Lung (tissue), 12 donors: ENCODE data around the gene DLG2. TPM values are rescaled to one million over a fixed set of nuclear protein-coding genes. Genes with fewer than 3 reads are reported as not detected.

Experiments
- ATAC-seq: fragments of 200-7000 bp; cut with Tn5 transposase; one replicate; pipeline ENCODE4 v1.9.1; 2020; ENCODE audit warnings: moderate number of reproducible peaks; ENCODE audit not compliant: insufficient read depth, low FRiP score
- DNase-seq, 3 donors: peaks; one replicate each; pipeline ENCODE4 v3.0.0-alpha.2; 2013 to 2017
- H3K27ac ChIP-seq, 2 donors: one replicate each; pipeline ENCODE4 v1.5.1; 2013; ENCODE audit warnings: mild to moderate bottlenecking in 2 of 2, moderate library complexity in 2 of 2, control low read depth in 1 of 2, inconsistent platforms in 1 of 2, low read depth in 1 of 2, low read length in 1 of 2
- H3K27me3 ChIP-seq, 3 donors: one replicate each; pipeline ENCODE4 v1.5.1; 2013; ENCODE audit warnings: low read length in 2 of 3; ENCODE audit not compliant: control insufficient read depth in 3 of 3, insufficient read depth in 3 of 3
- H3K36me3 ChIP-seq, 4 donors: one replicate each; pipeline ENCODE4 v1.5.1; 2013; ENCODE audit warnings: low read length in 4 of 4, mild to moderate bottlenecking in 1 of 4, moderate library complexity in 1 of 4; ENCODE audit not compliant: control insufficient read depth in 4 of 4, insufficient read depth in 4 of 4
- H3K4me1 ChIP-seq, 5 donors: one replicate each; pipeline ENCODE4 v1.5.1; 2013; ENCODE audit warnings: low read length in 5 of 5, mild to moderate bottlenecking in 2 of 5, moderate library complexity in 1 of 5; ENCODE audit not compliant: control insufficient read depth in 5 of 5, insufficient read depth in 5 of 5
- H3K4me3 ChIP-seq: one replicate; pipeline ENCODE4 v1.5.1; 2013; ENCODE audit warnings: mild to moderate bottlenecking, control low read depth, moderate library complexity
- H3K9ac ChIP-seq, 2 donors: one replicate each; pipeline ENCODE4 v1.5.1; 2013; ENCODE audit warnings: low read length in 2 of 2, control low read depth in 1 of 2; ENCODE audit not compliant: insufficient read depth in 1 of 2
- H3K9me3 ChIP-seq, 4 donors: one replicate each; pipeline ENCODE4 v1.5.1; 2013; ENCODE audit warnings: low read length in 3 of 4, mild to moderate bottlenecking in 1 of 4, moderate library complexity in 1 of 4; ENCODE audit not compliant: control insufficient read depth in 4 of 4, insufficient read depth in 3 of 4
- CTCF ChIP-seq: IDR thresholded peaks from 2 replicates; pipeline ENCODE4 v1.5.1; 2012; ENCODE audit warnings: mild to moderate bottlenecking; ENCODE audit errors: control extremely low read depth, extremely low read depth
- WGBS, 2 donors: extraction: QIAGEN DNeasy Blood & Tissue Kit; methylation state at CpG; one replicate each; pipeline ENCODE4 v1.1.7; 2013; 5-methylcytosine and 5-hydroxymethylcytosine counted together
- polyA plus RNA-seq, 2 donors: library from polyadenylated mRNA; stranded (reverse); fragments of 200-250 nt; gene quantifications; one replicate each; pipeline ENCODE4 v1.2.1, GENCODE V29; 2013
- total RNA-seq, 2 donors: library from RNA; depleted of rRNA in 1 of 2; stranded (reverse); fragments of >200 nt in 1 of 2; gene quantifications; one replicate each; pipeline ENCODE4 v1.2.1, GENCODE V29; 2014 to 2021
- donor health status: control.
- donor health status: control.
- donor health status: Bipolar disorder and iron deficiency.
- donor health status: healthy.
- donor health status: DM: yes; HTN: yes; CAD: no.

The DLG2 gene
- total and polyA plus RNA-seq, 4 donors: 0.32 to 24.1 (median 5.4) TPM

DNA sequence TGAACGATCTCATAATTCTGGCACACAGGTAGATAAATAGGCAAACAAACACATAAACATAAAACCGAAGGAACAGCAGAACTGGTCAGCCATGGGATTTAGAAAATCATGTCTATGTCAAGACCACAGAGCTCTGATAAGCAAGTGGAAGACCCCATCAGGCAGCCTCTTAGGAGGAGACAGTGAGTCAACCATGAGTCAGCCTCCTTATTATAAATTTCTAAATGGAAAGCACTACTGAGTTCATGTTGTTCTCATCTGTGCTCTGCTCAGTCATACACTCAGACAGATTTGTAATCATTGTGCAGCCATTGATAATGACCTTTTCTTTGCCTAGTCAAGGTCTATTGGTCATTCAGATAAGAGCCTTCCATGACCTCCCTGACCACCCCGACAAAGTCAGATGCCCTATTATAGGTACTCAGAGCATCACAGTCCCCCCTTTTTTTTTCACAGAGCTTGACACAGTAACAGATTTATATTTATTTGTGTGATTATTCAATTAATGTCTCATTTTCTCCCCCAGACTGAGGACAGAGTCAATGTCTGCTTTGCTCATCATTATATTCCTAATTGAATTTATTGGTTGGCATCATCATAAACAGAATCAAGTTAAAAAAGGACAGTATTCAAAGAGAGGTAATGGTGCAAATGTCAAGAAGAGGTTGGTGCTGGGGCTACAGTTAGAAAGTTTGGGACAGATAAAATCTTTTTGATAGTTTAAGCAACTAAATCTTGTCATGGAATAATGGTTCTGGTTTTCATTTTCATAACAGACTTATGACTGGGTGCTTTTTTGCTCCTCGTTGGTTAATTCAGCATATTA lies 1761.3 kb downstream of the DLG2 start:
- Histone ChIP-seq H3K27me3 (no peaks in the 10 kb centered on the region), H3K9me3 (no peaks in the 10 kb centered on the region), H3K4me3 (no peak overlapping the region), H3K36me3 (no peaks in the 10 kb centered on the region), H3K27ac (no peak overlapping the region), H3K4me1 (peaks cover 0 to 4% (median 0%) of the 10 kb centered on the region in 5 donors), H3K9ac (no peak overlapping the region)
- no peak for TF ChIP-seq CTCF
- 85 to 89% methylated on average over 4 of the region's 4 CpGs for WGBS, 2 donors
- ATAC-seq: no peak
- DNase-seq: no peak

DNA sequence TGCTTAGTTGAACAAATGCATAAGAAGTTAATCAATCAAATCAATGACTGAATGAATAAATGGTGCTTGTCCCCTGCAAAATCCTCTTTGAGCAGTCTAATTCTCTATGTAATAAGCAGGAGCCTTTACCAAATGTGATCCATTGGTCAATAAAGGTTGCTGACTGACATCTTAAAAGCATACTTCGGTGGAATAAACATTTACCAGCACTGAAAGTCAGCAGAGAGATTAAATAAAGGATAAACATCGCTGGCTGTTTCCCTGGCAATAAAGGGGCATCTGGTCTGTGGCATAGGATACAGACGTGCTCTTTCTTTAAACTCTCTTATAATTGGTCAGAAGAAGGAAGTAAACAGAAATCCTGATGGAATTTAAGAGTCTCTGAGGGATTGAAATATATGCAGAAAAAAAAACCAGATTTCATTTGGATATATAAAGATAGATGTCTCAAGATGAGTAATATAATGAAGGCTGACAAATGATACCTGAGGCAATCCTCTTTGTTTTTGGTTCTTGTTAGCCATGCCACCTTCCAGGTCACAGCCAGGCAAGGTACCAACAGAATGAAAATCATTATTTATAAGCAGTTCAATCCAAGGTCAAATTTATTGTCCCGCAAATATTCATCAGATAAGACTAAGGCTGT lies 1762.6 kb downstream of the DLG2 start:
- 69 to 81% methylated on average over 4 of the region's 4 CpGs for WGBS, 2 donors
- ATAC-seq (no peak), DNase-seq (no peak)
- no peak overlapping the region for H3K9ac ChIP-seq
- no peak overlapping the region for H3K4me3 ChIP-seq
- no peaks in the 10 kb centered on the region for H3K27me3 ChIP-seq
- no peak for TF ChIP-seq CTCF
- peaks cover 0 to 4% (median 0%) of the 10 kb centered on the region in 5 donors for H3K4me1 ChIP-seq
- peaks cover 0 to 7% (median under 1%) of the 10 kb centered on the region in 4 donors for H3K9me3 ChIP-seq
- no peaks in the 10 kb centered on the region for H3K36me3 ChIP-seq
- no peak overlapping the region for H3K27ac ChIP-seq

GRCh38 chr11:83863272-83863671 lies 1763.9 kb downstream of the DLG2 start:
- peaks cover 0 to 4% (median 0%) of the 10 kb centered on the region in 5 donors for H3K4me1 ChIP-seq
- H3K4me3 ChIP-seq: no peak overlapping the region
- DNase-seq: no peak
- ATAC-seq: no peak
- H3K36me3 ChIP-seq: no peaks in the 10 kb centered on the region
- no peak overlapping the region for H3K9ac ChIP-seq
- no peak for TF ChIP-seq CTCF
- WGBS, 2 donors: 44 to 54% methylated on average over 2 of the region's 2 CpGs
- peaks cover 0 to 7% (median 1%) of the 10 kb centered on the region in 4 donors for H3K9me3 ChIP-seq
- no peaks in the 10 kb centered on the region for H3K27me3 ChIP-seq
- H3K27ac ChIP-seq: no peak overlapping the region
